Stimulated activated naive CD8-positive, alpha-beta T cell treated with anti-CD3 and anti-CD28 coated beads, Interleukin-15, Interleukin-2, amounts not matched to agents 100 U/mL and 50 U/mL, for 24 hours (primary cell): ENCODE measurements around the gene CDH4.
"Not testable (repeated sequence)": the region's sequence is repeated elsewhere in the genome, so short reads cannot be mapped to it uniquely, and the experiment has no call there.

Experiments used
- ATAC-seq: fragments of 150-1000 bp; cut with Tn5 transposase; one replicate; pipeline ENCODE4 v1.10.0; 2021
- DNase-seq: peaks from one replicate; pipeline ENCODE4 v3.0.0; 2021

Gene CDH4

GRCh38 chr20:61979090-61979489, 727.0 kb downstream of the CDH4 start:
- DNase-seq (no peak), ATAC-seq (no peak)

- no peak for ATAC-seq
- DNase-seq: no peak
These were observed 727.9 kb downstream of the CDH4 start for GRCh38 chr20:61979701-61980635.

GRCh38 chr20:61980647-61981583, 728.9 kb downstream of the CDH4 start:
- ATAC-seq (no peak), DNase-seq (no peak)

DNA sequence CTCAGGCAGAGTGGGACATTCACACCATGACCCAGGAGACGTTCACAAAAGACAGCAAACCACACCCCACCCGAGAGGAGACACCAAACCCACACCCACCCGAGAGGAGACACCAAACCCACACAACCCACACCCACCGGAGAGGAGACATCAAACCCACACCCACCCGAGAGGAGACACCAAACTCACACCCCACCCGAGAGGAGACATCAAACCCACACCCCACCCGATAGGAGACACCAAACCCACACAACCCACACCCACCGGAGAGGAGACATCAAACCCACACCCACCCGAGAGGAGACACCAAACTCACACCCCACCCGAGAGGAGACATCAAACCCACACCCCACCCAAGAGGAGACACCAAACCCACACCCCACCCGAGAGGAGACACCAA, 729.6 kb downstream of the CDH4 start:
- DNase-seq, ATAC-seq: not testable (repeated sequence)

DNA sequence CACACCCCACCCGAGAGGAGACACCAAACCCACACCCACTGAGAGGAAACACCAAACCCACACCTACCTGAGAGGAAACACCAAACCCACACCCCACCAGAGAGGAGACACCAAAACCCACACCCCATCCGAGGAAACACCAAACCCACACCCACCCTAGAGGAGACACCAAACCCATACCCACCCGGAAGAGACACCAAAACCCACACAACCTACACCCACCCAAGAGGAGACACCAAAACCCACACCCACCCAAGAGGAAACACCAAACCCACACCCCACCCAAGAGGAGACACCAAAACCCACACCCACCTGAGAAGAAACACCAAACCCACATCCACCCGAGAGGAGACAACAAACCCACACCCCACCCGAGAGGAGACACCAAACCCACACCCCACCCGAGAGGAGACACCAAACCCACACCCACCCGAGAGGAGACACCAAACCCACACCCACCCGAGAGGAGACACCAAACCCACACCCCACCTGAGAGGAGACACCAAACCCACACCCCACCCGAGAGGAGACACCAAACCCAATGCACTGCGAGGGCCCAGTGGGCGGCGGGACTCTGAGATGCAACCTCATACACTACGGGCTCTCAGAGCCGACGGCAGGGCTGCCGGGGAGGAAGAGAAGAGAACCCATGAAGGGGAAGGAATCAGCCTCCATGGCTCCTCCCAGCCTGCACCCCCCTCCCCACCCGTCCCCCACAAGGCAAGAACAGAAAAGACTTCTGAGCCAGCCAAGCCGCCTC, 730.3 kb downstream of the CDH4 start:
- DNase-seq (no peak), ATAC-seq (no peak)

DNA sequence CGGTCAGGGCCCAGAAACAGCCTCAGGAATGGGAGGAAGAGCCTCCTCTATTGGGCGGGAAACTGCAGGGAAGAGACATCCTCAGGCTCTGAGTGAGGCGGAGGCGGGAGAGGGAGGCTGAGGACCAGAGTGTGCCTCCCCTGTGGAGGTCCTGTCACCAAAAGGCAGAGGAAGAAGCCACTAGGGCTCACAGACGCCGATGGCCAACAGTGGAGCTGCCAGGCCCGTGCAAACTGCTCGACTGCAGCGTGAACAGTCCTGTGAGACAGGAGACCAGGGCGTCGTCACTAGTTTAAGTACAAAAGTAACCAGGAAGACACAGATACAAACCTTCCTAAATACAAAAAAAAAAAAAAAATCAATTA, 730.9 kb downstream of the CDH4 start:
- no peak for DNase-seq
- ATAC-seq: no peak

DNA sequence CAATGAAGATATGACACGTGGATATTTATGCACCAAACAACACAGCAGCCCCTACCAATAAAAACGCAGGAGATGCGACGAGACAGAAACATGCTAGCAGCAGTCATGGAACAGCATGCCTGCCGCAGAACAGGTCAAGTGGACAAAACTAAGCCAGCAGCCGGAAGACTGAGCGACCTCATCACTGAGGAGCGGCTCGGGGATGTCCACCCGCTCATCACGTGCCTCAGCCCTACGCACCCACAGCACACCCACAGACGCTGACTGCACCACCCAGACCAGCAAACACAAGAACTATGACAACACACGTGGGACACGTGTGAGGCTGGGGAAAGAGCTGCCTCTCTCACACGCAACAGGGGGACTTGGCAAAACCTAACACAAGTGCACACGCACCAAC, 731.9 kb downstream of the CDH4 start:
- no peak for ATAC-seq
- no peak for DNase-seq

GRCh38 chr20:61984431-61984830, 732.4 kb downstream of the CDH4 start:
- not testable (repeated sequence) for DNase-seq, ATAC-seq

DNA sequence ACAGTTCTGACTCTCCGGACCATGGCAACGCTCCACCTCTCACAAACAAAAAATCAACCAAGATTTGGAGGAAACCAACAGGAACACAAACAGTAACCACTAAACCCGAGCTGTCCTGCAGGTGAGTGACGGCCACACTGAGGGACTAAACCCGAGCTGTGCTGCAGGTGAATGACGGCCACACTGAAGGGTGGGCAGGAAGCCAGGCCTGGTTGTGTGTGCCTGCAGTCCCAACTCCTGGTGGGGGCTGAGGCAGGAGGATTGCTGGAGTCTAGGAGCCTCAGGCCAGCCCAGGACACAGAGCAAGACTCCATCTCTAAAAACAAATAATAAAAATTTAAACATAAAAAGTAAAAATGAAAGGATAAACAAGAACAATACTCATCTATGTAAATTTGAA, 733.0 kb downstream of the CDH4 start:
- DNase-seq: no peak
- no peak for ATAC-seq

DNA sequence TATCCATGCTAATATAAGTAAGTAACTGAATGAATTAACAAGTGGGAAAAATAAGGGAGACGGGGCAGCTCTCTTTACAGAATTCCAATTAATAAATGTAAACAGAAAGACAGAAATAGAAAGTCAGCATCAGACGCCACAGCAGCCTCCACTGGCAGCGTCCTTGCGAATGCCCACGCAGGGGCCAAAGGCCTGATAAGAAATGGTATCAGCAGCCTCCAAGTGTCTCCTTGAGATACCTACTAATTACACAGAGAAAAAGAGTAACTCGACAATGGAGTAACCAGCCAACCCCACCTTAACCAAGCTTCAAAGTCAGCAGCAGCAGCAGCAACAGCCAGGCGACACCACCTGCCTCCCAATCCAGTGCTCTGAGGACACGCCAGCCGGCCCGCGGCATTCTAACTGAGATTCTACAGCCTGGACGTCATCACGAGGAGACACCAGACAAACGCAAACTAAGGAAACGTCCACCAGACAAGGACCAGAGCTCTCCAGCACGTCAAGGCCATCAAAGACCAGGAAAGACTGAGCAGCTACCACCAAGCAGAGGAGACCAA, 734.8 kb downstream of the CDH4 start:
- ATAC-seq: no peak
- DNase-seq: no peak

- ATAC-seq (no peak), DNase-seq (no peak)
These were observed 736.6 kb downstream of the CDH4 start for GRCh38 chr20:61988665-61989064.

GRCh38 chr20:61989741-61990140, 737.7 kb downstream of the CDH4 start:
- ATAC-seq: no peak
- DNase-seq: no peak
